Astrocyte of the cerebellum (primary cell): ENCODE measurements around the gene CKLF.

Experiments
- DNase-seq: peaks from one replicate; pipeline ENCODE4 v3.0.0-alpha.2; 2011; ENCODE audit warnings: low read depth
- H3K4me3 ChIP-seq: 2 replicates; pipeline ENCODE4 v1.5.1; 2011; ENCODE audit warnings: mild to moderate bottlenecking, low read depth, low read length, moderate library complexity
- in situ Hi-C: cut with HindIII; loops from 2 replicates; pipeline ENCODE4 v1.10.0; 2017; ENCODE audit warnings: low sequenced_read_pairs
- TF ChIP-seq, protein P1 (sequence below): IDR thresholded peaks from 2 replicates; pipeline ENCODE4 v1.5.1; 2012; ENCODE audit warnings: low read length, low read depth, moderate library complexity, mild to moderate bottlenecking; ENCODE audit errors: missing control alignments

Gene CKLF

DNA sequence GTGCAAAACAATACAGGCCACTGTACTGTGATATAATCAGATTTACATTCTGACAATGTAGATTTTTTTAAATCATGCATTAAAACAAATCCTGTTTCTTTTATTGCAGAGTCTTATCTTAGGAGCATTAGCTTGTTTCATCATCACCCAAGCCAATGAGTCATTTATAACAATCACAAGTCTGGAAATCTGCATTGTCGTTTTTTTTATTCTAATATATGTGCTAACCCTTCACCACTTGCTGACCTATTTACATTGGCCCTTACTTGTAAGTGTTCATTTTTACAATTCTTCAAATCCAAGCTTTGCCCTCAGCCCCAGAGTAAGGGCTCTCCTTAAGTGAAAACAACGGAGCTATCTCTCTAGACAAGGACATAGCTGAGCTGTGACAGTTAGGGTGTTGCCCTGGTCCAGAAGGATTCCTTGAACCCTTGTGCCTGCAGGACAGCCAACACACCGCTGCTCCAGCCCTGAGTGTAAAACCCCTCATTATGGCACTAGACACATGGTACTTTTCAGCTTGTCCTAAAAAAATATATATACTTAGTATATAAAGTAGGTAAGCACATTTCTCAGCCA, 17.5 kb downstream of the CKLF start:
- DNase-seq, result no peak
- TF ChIP-seq, protein P1, sequence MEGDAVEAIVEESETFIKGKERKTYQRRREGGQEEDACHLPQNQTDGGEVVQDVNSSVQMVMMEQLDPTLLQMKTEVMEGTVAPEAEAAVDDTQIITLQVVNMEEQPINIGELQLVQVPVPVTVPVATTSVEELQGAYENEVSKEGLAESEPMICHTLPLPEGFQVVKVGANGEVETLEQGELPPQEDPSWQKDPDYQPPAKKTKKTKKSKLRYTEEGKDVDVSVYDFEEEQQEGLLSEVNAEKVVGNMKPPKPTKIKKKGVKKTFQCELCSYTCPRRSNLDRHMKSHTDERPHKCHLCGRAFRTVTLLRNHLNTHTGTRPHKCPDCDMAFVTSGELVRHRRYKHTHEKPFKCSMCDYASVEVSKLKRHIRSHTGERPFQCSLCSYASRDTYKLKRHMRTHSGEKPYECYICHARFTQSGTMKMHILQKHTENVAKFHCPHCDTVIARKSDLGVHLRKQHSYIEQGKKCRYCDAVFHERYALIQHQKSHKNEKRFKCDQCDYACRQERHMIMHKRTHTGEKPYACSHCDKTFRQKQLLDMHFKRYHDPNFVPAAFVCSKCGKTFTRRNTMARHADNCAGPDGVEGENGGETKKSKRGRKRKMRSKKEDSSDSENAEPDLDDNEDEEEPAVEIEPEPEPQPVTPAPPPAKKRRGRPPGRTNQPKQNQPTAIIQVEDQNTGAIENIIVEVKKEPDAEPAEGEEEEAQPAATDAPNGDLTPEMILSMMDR, result no peak
- in situ Hi-C loops, result no loop called here
- no peak overlapping the region for H3K4me3 ChIP-seq

DNA sequence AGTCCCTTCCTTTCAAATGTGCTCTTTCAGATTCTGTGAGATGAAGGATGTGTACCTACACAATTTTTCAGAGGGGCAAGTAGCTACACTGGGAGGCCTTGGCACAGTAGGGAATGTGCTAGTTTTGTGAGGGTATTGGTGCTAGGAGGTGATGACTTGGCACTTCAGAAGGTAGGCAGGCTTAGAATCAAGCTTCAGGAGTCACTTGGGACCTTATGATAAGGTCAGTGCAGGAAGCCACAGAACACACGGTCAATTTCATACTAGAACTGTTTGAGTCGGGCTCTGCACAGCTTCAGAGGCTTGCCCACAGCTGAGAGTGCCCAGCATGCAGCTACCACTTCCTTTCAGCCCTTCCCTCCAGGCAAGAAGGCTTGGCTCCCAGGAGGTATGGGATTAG, 20.0 kb downstream of the CKLF start:
- H3K4me3 ChIP-seq, result no peak overlapping the region
- DNase-seq, result no peak
- in situ Hi-C loops, result no loop called here
- TF ChIP-seq, protein P1, result no peak

DNA sequence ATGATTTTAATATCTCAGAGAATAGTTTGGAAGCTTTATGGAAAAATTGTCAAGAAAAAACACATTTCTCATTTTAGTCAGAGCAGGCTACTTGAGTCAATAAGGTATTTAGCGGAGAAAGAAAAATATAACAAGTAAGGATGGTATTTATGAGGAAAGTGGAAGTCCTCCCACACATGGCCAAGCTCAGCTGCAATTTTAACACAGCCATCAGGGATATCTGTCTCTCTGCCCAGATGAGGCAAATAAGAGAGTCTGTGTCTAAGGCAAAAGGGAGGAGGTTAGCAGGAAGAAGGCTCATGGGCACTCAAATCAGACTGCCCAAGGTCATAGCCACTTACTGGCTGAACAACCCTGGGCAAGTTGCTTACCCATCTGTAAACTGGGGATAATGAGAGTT, 21.7 kb downstream of the CKLF start:
- no peak for DNase-seq

DNA sequence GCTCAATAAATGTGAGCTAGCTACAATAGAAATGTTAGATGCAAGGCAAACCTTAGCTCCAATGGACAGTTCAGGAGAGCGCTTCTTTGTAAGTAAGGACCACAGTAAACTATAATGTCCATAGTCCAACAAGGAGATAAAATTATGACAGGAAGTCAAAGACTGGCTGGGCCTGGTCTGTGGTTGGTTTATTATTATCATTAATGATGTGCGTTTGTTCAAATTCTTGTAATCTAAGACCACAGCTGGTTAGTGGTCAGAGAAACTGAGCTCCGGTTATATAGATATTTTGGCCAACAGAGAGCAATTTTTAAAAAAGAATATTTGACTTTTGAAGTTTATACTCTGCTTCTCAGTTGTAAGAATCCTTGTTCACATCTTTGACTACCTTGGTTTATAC, 22.2 kb downstream of the CKLF start:
- in situ Hi-C loops, result no loop called here
- no peak for DNase-seq

More for the DNA sequence above, 21.7 kb downstream of the CKLF start:
- TF ChIP-seq, protein P1, result no peak
- no peak overlapping the region for H3K4me3 ChIP-seq
- in situ Hi-C loops, result no loop called here

DNA sequence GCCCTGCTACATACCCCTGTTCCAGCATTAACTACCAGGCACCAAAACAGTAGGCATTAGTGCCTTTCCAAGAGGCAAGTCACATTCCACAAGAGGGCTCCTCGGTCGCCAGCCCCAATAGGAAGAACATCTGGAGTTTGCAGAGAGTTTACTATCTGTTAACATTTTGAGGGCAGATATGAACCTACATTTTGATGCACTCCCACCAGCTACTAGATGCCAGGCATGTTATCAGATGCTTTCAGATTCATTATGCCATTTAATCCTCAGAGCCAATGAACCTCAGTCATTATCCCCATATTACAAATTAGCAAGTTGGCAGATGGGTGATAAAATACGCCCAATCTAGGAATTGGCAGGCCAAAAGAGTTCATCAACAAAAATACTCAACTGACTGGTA, 22.7 kb downstream of the CKLF start:
- in situ Hi-C loops, result loop anchor here (25.0 kb wide), 1 partner anchor 163 kb away; no protein-coding TSS in a partner anchor
- TF ChIP-seq, protein P1, result no peak
- no peak overlapping the region for H3K4me3 ChIP-seq
- no peak for DNase-seq

More for the DNA sequence above, 22.2 kb downstream of the CKLF start:
- TF ChIP-seq, protein P1, result no peak
- no peak overlapping the region for H3K4me3 ChIP-seq

DNA sequence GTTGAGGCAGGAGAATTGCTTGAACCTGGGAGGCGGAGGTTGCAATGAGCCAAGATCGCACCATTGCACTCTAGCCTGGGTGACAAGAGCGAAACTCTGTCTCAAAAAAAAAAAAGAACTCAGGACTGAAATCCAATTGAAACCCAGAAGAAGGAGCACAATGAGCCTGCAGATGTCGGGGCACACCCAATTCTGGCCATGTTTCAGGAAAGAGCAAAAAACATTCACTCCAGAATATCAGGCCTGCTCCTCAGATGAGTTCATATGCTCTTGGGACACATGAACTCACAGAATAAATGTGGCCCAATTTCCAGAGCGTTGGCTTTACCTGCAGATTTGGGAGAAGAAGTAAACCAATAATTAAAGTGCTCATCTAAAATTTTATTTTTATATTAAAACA, 23.9 kb downstream of the CKLF start:
- H3K4me3 ChIP-seq, result no peak overlapping the region
- in situ Hi-C loops, result loop anchor here (25.0 kb wide), 1 partner anchor 164 kb away; no protein-coding TSS in a partner anchor
- no peak for DNase-seq
- TF ChIP-seq, protein P1, result no peak
